AG09319 (cell line): ENCODE measurements around the gene GREB1L.

ENCODE experiments used
- DNase-seq: peaks from one replicate; pipeline ENCODE4 v3.0.0-alpha.2; 2010; ENCODE audit warnings: low read depth; ENCODE audit errors: extremely low read depth
- TF ChIP-seq, protein P1 (sequence below): IDR thresholded peaks from 2 replicates; pipeline ENCODE4 v1.5.1; 2011; ENCODE audit warnings: low read depth, mild to moderate bottlenecking, inconsistent platforms, low read length, moderate library complexity

GREB1L gene

DNA sequence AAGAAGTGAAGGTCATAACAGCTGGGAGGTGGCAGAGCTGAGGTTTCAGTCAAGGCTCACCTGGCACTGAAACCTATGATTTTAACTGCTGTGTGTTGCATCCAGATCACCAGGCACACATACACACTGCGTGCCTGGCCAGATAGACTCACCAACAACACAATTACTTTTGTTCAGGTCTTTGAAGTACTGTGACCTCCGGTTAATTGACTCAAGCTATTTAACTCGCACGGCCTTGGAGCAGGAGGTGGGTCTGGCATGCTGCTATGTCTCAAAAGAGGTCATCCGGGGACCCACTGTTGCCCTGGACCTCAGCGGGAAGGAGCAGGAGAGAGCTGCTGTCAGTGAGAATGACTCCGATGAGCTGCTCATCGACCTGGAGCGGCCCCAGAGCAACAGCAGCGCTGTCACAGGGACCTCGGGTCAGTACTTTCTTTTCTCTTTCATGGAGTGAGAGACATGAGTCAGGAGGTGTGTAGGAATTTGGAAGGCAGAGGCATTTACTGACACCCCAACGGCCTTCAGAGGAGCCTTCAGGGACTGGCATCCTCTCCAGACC lies 254.3 kb downstream of the GREB1L start:
- TF ChIP-seq, protein P1, sequence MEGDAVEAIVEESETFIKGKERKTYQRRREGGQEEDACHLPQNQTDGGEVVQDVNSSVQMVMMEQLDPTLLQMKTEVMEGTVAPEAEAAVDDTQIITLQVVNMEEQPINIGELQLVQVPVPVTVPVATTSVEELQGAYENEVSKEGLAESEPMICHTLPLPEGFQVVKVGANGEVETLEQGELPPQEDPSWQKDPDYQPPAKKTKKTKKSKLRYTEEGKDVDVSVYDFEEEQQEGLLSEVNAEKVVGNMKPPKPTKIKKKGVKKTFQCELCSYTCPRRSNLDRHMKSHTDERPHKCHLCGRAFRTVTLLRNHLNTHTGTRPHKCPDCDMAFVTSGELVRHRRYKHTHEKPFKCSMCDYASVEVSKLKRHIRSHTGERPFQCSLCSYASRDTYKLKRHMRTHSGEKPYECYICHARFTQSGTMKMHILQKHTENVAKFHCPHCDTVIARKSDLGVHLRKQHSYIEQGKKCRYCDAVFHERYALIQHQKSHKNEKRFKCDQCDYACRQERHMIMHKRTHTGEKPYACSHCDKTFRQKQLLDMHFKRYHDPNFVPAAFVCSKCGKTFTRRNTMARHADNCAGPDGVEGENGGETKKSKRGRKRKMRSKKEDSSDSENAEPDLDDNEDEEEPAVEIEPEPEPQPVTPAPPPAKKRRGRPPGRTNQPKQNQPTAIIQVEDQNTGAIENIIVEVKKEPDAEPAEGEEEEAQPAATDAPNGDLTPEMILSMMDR: no peak
- DNase-seq: no peak

DNA sequence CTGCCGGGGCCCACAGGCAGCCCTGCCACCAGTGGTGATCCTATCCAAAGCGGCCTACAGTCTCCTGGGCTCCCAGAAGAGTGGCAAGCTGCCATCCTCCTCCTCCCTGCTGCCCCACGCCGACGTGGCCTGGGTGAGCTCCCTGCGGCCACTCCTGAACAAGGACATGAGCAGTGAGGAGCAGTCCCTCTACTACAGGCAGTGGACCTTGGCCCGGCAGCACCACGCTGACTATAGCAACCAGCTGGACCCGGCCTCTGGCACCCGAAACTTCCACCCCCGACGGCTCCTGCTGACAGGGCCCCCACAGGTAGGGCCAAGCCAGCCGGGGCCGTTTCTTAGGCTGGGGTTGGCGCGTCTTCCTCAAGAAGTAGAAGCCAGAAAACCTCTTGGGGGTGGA lies 258.0 kb downstream of the GREB1L start:
- TF ChIP-seq, protein P1: no peak
- DNase-seq: no peak

DNA sequence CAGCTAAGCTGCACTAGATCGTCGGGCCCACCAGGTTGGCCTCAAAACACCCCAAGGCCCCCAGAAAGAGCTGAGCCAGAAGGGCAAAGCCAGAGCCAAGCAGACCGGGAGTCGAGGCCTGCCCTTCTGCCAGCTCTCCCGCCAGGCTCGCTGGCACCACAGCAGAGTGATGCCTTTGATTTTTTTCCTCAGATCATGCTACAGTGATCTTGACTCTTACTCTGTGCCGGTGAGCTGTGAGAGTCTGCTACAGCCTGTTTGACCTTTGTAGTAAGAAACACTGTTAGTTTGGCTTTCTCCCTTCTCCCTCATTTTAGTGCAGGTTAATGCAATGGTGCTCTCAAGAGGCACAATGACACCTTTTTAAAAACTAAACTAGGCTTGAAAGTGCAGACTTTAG lies 260.6 kb downstream of the GREB1L start:
- no peak for DNase-seq
- TF ChIP-seq, protein P1: no peak

DNA sequence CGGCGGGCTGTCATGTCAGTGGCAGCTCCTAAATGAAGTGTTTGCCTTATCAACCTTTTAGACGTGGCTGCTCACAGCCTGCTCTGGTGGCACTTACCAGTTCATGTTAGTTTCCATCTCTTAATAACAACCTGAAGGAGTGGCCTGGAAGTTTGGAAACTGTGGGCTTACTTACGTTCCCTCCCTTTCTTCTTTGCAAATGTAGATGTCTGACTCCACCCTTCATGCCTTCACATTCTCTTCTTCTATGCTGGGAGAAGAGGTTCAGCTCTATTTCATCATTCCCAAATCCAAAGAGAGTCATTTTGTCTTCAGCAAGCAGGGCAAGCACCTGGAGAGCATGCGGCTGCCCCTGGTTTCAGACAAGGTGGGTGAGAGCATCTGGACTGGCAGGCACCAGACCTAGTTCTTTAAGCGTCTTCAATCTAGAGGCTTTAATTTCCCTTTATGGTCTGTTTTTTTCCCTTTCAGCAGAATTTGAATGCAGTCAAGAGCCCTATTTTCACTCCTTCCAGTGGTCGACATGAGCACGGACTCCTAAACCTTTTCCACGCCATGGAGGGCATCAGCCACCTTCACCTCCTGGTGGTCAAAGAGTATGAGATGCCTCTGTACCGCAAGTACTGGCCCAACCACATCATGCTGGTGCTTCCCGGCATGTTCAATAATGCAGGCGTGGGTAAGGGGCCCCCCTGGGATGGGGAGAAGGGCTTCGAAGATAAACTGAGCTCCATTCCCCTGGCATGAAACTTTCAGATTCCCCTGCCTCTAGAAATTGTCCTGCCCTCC lies 266.1 kb downstream of the GREB1L start:
- TF ChIP-seq, protein P1: no peak
- DNase-seq: no peak

DNA sequence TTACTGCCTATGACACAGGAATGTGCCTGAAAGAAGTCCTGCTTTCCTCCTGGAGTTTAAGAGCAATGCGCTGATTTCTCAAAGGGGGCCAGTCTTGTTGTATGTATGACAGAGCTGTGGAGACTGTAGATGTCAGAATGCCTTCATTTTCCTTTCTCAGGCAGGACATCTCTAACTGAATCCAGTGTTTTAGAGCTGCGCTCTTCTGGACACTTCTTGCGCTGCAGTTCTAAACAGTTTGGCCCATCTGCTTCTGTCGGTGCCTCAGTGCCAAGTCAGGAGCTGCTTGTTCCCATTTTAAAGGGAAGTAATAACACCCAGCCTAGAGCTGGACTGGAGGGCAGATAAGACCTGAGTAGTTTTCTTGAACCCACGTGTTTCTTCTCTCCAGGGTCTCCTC lies 267.0 kb downstream of the GREB1L start:
- no peak for DNase-seq
- TF ChIP-seq, protein P1: no peak

DNA sequence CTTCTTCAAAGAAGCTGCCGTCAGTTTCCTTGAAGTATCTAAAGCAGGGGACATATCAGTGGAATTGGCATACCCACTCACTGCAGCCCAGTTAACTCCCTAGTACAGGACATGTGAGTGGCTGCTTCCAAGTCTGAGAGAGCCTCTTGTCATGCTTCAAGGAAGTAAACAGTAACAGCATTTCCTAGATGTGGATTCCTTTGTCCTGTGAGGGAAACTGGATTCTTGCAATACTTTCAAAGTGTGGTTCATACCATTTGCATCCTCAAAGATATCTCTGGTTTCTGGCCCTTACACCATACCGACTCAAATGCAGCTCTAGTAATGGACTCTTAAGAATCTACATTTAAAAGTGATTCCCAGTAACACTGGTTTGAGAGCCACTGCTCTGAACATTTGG lies 271.3 kb downstream of the GREB1L start:
- TF ChIP-seq, protein P1: no peak
- no peak for DNase-seq

DNA sequence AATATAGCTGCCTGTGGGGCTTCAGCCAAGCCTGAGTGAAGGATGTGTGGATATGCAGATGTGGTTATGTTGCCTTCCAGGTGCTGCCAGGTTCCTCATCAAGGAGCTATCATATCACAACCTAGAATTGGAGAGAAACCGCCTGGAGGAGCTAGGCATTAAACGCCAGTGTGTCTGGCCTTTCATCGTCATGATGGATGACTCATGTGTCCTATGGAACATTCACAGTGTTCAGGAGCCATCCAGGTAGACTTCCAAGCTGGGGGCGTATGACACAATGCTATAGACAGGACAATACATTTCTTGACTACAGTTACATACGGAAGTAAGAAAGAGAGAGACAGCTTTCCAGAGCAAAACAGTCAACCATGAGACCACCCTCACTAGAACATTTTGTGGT lies 271.7 kb downstream of the GREB1L start:
- TF ChIP-seq, protein P1: no peak
- DNase-seq: no peak
